ENCODE measurements around the gene MIER2.

The MIER2 gene

DNA sequence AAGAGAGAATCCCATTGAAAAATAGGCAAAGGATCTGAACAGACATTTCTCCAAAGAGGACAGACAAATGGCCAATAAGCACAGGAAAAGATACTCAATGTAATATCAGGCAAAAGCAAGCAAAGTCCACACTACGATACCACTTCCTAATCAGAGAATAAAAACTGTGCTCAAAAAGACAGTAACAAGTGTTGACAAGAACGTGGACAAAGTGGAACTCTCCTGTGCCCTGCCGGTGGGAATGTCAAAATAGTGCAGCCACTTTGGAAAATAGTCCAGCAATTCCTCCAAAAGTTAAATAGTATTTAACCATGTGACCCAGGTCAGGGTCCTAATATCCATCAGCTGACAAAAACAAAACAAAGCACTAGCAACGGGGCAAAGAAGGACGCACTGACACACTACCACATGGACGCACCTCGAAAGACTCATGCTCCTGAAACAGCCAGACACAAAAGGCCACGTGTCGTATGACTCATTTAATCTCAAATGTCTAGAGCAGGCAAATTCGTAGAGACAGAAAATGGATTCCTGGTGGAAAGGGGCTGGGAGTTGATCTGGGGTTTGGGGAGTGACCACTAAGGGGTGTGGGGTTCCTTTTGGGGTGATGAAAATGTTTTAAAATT, 5.2 kb downstream of the MIER2 start:
- H3K27ac Mint-ChIP-seq: no peak overlapping the region
- no peak for DNase-seq (ENCODE audit: low spot score)

DNA sequence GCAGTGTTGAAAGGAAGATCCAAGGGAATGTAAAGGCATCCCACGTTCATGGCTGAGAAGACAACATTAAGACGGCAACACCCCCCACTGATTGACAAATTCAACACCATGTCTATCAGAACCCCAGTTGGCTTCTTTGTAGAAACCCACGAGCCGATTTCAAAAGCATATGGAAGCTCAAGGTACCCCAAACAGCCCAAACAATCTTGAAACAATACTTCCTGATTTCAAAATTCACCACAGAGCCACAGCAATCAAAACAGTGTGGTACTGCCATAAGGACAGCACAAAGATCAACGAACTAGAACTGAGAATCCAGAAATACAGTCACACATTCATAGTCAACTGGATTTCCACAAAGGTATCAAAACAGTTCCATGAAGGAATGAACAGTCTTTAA, 6.2 kb downstream of the MIER2 start:
- H3K4me3 Mint-ChIP-seq: no peak overlapping the region

More for the DNA sequence above, 5.2 kb downstream of the MIER2 start:
- peaks cover 47% of the 10 kb centered on the region for H3K36me3 Mint-ChIP-seq (ENCODE audit: low read depth)
- no peaks in the 10 kb centered on the region for H3K27me3 Mint-ChIP-seq (ENCODE audit: low read depth)
- H3K9me3 Mint-ChIP-seq: no peaks in the 10 kb centered on the region
- no peak overlapping the region for H3K4me3 Mint-ChIP-seq
- peaks cover 35% of the 10 kb centered on the region for H3K4me1 Mint-ChIP-seq (ENCODE audit: low read depth)

DNA sequence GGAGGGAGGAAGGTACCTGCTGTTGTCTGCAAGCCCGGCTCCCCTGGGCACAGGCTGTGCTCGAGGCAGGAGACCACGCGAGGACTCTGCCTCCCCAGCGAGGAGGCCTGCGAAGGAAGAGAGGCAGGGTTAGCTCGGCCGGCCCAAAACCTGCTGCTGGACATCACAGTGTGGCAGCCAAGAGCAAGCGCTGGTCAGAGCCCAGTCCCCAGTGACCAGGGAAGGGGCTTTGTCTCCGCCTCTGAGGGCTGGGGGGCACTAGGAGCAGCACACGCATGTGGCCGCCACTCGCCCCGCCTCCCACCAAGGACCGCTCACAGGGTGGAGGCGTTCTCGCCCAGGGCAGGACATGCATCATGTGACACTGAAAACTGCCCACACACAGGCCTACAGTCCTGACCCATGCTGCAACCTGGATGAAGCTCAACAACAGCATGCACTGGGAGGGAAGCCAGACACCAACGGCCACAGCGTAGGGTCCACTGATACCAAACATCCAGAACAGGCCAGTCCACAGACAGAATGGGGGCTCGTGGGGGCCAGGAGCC, 8.5 kb downstream of the MIER2 start:
- Mint-ChIP-seq H3K4me1 (ENCODE audit: low read depth) (peaks cover 17% of the 10 kb centered on the region), H3K36me3 (ENCODE audit: low read depth) (peaks cover 39% of the 10 kb centered on the region), H3K4me3 (no peak overlapping the region), H3K27me3 (ENCODE audit: low read depth) (no peaks in the 10 kb centered on the region), H3K27ac (no peak overlapping the region), H3K9me3 (no peaks in the 10 kb centered on the region)
- no peak for DNase-seq (ENCODE audit: low spot score)

More for the DNA sequence above, 6.2 kb downstream of the MIER2 start:
- no peak for DNase-seq (ENCODE audit: low spot score)
- peaks cover 30% of the 10 kb centered on the region for H3K4me1 Mint-ChIP-seq (ENCODE audit: low read depth)
- peaks cover 44% of the 10 kb centered on the region for H3K36me3 Mint-ChIP-seq (ENCODE audit: low read depth)
- no peaks in the 10 kb centered on the region for H3K9me3 Mint-ChIP-seq
- H3K27me3 Mint-ChIP-seq (ENCODE audit: low read depth): no peaks in the 10 kb centered on the region
- H3K27ac Mint-ChIP-seq: no peak overlapping the region

DNA sequence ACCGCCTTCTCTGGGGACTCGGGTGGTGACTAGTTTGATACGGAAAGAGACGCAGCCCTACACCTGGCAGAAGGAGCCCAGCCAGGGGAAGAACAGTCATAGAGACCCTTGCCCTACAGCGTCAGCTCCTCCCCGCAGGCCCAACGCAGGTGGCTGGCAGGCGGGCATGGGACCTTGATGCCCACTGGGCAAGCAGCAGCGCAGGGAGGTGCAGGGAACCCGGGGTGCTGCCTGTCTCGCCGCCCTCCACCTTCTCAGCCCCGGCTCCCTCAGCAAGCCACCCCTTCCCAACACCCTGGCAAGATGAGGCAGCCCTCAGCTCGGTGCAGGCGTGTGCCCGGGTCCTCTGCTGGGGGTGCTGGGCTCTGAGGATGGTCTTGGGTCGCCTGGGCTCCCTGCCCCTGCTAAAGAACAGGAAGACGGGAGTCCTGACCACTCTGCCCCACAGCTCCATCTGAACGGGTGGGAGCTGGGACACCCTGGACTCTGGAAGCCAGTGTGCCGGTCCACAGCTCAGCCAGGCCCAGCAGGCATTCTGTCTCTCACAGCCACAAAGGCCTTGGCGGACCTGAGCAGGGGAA, 9.0 kb downstream of the MIER2 start:
- Mint-ChIP-seq H3K27ac (no peak overlapping the region), H3K36me3 (ENCODE audit: low read depth) (peaks cover 42% of the 10 kb centered on the region), H3K4me3 (no peak overlapping the region)

DNA sequence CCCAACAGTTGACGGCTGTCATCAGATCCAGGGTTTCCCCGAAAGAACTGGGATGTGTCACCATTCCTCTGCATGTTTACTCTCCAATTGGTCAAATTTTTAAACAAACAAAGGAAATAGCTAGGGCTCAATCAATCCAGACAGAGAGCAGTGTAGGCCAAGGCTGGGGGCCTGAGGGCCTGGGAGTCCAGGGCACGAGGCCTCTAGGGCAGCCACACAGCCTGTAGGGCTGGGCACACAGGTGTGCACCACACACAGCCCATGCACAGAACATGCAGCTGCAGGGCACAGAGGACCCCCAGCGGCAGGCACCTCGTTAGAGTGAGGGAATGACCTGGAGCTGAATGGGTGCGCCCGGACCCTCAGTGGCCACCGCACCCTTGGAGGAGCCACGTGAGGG, 9.5 kb downstream of the MIER2 start:
- Mint-ChIP-seq H3K27ac (no peak overlapping the region), H3K36me3 (ENCODE audit: low read depth) (peaks cover 41% of the 10 kb centered on the region), H3K27me3 (ENCODE audit: low read depth) (no peaks in the 10 kb centered on the region), H3K4me3 (no peak overlapping the region), H3K4me1 (ENCODE audit: low read depth) (peaks cover 12% of the 10 kb centered on the region), H3K9me3 (no peaks in the 10 kb centered on the region)
- no peak for DNase-seq (ENCODE audit: low spot score)

More for the DNA sequence above, 9.0 kb downstream of the MIER2 start:
- H3K9me3 Mint-ChIP-seq: no peaks in the 10 kb centered on the region
- H3K4me1 Mint-ChIP-seq (ENCODE audit: low read depth): peaks cover 15% of the 10 kb centered on the region
- DNase-seq (ENCODE audit: low spot score): no peak
- no peaks in the 10 kb centered on the region for H3K27me3 Mint-ChIP-seq (ENCODE audit: low read depth)

DNA sequence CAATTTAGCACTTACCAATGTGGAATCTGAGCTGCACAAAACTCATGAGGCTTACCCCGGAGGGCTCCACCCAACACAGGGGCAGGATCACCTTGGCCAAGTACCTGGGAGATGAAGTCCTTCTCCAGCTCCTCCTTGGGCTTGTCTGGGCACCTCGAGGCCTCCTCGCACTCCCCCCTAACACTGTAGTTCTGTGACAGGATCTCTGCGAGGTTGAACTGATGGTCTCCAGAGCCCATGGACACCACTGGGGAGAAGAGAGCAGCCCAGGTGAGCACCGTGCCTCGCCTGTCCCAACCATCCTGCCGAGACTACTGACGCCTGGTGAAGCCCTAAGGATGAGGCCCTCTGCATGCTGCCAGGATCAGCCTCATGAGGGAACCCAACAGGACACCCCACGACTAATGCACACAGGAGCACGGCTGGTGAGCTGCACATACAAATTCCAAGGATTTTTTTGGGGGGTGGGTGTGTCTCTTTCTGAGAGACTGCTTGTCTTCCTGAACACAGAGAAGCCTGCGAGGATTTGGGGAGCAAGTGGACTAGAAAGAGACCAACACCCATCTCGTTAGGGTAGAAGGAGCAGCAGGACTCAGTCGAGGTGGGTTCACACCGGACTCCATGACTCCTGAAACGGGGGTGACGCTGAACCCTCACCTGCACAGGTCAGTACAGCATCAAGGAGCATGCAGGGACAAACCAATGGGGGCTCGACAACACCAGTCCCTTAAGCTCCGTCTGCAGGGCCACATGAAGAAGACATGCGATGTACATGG, 10.1 kb downstream of the MIER2 start:
- Mint-ChIP-seq H3K4me3 (no peak overlapping the region), H3K27ac (no peak overlapping the region), H3K36me3 (ENCODE audit: low read depth) (peaks cover 44% of the 10 kb centered on the region), H3K9me3 (no peaks in the 10 kb centered on the region), H3K4me1 (ENCODE audit: low read depth) (peaks cover 9% of the 10 kb centered on the region), H3K27me3 (ENCODE audit: low read depth) (no peaks in the 10 kb centered on the region)
- no peak for DNase-seq (ENCODE audit: low spot score)

DNA sequence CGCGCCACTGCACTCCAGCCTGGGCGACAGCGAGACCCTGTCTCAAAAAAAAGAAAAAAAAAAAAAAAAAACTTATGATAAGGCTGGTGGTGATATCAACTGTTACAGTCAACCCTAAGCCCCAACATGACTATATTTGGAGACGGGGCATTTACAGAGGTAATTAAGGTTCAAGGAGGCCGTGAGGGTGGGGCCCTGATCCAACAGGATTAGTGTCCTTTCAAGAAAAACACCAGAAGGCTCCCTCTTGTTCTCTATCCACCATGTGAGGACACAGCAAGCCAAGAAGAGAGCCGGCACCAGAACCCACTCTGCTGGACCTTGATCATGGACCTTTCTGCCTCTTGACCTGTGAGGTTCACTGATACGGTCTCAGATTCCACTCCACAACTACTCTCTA, 14.1 kb downstream of the MIER2 start:
- Mint-ChIP-seq H3K27ac (no peak overlapping the region), H3K36me3 (ENCODE audit: low read depth) (peaks cover 58% of the 10 kb centered on the region), H3K9me3 (peaks cover 18% of the 10 kb centered on the region), H3K4me3 (no peak overlapping the region), H3K4me1 (ENCODE audit: low read depth) (no peaks in the 10 kb centered on the region), H3K27me3 (ENCODE audit: low read depth) (no peaks in the 10 kb centered on the region)
- no peak for DNase-seq (ENCODE audit: low spot score)

DNA sequence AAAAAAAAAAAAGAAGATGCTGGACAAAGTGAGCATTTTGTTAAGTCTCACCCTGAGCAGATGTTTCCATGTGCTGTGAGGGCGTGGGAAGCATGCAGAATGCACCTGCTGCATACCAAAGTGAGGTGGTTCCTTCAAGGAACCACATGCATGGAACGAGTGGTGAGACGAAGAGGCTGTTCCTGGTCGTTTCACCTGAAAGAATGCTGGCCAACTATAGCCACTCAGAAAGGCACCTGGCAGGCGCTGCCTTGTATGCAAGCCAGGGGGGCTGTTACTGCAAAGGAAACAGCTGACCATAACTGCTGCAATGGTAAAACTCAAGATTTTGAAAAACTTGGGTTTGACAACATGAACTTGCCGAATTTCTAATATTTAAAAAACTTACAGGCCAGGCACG, 14.7 kb downstream of the MIER2 start:
- Mint-ChIP-seq H3K4me1 (ENCODE audit: low read depth) (no peaks in the 10 kb centered on the region), H3K27me3 (ENCODE audit: low read depth) (no peaks in the 10 kb centered on the region), H3K9me3 (peaks cover 18% of the 10 kb centered on the region), H3K27ac (no peak overlapping the region), H3K4me3 (no peak overlapping the region), H3K36me3 (ENCODE audit: low read depth) (peaks cover 55% of the 10 kb centered on the region)
- no peak for DNase-seq (ENCODE audit: low spot score)

DNA sequence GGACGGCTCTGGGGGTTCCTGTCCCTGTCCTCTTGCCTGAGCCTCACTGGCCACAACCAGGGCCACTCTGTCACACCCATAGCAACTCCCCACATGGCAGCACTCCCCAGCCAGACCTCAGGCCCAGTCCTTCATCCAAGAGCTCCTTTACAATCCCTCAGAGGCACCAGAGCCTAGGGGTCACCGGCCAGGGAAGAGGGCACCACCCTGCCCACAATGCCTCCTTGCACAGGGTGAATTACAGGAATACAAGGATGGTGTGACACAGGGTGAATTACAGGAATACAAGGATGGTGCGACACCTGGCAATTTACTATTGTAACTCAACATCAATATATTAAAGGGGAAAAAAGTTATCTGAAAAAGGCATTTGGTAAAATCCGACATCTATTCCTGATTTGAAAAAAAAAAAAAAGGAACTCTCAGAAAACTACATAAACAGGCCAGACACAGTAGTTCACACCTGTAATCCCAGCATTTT, 16.5 kb downstream of the MIER2 start:
- DNase-seq (ENCODE audit: low spot score): no peak
- Mint-ChIP-seq H3K27me3 (ENCODE audit: low read depth) (no peaks in the 10 kb centered on the region), H3K36me3 (ENCODE audit: low read depth) (peaks cover 55% of the 10 kb centered on the region), H3K27ac (no peak overlapping the region), H3K4me1 (ENCODE audit: low read depth) (no peaks in the 10 kb centered on the region), H3K9me3 (peaks cover 18% of the 10 kb centered on the region), H3K4me3 (no peak overlapping the region)

DNA sequence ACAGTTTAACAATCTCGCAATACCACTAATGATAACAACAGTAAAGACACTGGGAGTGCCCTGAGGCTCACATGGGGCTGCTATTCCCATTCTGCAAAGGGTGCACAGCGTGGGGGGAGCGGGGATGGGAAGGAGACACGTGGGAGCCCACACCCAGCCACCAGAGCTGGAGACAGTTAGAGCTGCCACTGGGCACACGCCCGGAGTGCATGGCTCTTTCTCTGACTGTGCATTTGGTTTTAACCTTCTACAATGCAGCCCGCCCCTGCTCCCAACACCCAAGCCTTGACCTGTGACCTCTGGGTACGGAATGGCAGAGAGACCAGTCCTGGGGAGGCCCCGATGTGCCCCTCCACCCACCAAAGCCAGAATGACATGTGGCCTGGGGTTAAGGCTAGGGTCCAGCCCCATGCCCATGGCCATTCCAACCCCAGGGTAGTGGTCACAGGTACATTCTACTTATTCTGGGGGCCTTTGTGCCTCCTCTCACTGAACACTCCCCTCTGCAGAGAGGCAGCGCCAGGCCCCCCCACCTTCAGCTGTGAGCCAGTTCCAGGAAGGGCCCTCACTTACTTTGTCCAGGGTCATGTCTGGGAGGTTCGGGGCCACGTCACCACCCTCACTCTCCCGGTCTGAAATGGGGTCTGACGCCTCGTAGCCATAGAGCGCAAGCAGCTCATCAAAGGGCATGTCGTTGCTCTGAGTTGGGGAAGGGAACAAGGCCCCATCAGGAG, 17.1 kb downstream of the MIER2 start:
- H3K36me3 Mint-ChIP-seq (ENCODE audit: low read depth): peaks cover 55% of the 10 kb centered on the region
- H3K9me3 Mint-ChIP-seq: peaks cover 18% of the 10 kb centered on the region
- no peaks in the 10 kb centered on the region for H3K27me3 Mint-ChIP-seq (ENCODE audit: low read depth)
- no peak overlapping the region for H3K27ac Mint-ChIP-seq
- H3K4me1 Mint-ChIP-seq (ENCODE audit: low read depth): no peaks in the 10 kb centered on the region
- no peak for DNase-seq (ENCODE audit: low spot score)
- no peak overlapping the region for H3K4me3 Mint-ChIP-seq

DNA sequence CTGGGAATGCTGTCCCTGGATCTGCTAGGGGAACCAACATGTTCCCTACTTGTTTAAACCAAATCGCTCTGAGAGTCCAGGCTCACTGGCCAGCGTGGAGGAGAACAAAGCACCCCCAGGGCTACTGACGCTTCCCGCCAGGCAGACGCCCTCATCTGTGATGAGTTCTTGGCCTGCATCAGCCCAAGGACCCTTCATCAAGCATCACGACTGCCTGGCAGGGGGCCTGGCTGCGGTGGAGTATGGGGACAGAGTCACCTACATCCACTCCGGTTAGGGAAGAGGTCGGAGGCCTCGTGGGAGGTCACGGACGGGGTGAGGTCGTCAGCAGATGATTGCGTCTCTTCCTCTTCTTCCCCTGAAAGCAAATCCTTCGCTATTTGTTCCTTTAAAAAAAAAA, 17.7 kb downstream of the MIER2 start:
- H3K9me3 Mint-ChIP-seq: peaks cover 18% of the 10 kb centered on the region
- no peak overlapping the region for H3K27ac Mint-ChIP-seq
- no peak overlapping the region for H3K4me3 Mint-ChIP-seq
- H3K36me3 Mint-ChIP-seq (ENCODE audit: low read depth): peaks cover 55% of the 10 kb centered on the region
- DNase-seq (ENCODE audit: low spot score): no peak
- H3K27me3 Mint-ChIP-seq (ENCODE audit: low read depth): no peaks in the 10 kb centered on the region
- H3K4me1 Mint-ChIP-seq (ENCODE audit: low read depth): no peaks in the 10 kb centered on the region

DNA sequence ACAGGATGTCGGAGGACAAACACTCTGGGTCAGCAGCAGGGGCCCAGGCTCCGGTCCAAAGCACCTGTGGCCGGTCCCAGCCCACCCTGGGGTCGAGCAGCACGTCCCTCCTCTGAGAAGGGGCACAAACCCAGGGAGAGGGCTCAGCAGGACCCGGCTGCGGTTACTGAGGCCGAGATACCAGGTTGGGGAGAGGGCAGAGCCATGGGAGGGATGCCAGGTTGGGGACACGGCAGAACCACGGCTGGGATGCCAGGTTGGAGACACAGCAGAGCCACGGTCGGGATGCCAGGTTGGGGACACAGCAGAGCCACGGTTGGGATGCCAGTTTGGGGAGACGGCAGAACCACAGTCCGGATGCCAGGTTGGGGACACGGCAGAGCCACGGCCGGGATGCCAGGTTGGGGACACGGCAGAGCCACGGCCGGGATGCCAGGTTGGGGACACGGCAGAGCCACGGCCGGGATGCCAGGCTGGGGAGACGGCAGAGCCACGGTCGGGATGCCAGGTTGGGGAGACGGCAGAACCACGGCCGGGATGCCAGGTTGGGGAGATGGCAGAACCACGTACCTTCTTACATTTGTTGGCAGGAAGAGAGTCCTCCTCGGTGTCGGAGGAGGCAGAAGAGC, 18.5 kb downstream of the MIER2 start:
- peaks cover 52% of the 10 kb centered on the region for H3K36me3 Mint-ChIP-seq (ENCODE audit: low read depth)
- peaks cover 18% of the 10 kb centered on the region for H3K9me3 Mint-ChIP-seq

DNA sequence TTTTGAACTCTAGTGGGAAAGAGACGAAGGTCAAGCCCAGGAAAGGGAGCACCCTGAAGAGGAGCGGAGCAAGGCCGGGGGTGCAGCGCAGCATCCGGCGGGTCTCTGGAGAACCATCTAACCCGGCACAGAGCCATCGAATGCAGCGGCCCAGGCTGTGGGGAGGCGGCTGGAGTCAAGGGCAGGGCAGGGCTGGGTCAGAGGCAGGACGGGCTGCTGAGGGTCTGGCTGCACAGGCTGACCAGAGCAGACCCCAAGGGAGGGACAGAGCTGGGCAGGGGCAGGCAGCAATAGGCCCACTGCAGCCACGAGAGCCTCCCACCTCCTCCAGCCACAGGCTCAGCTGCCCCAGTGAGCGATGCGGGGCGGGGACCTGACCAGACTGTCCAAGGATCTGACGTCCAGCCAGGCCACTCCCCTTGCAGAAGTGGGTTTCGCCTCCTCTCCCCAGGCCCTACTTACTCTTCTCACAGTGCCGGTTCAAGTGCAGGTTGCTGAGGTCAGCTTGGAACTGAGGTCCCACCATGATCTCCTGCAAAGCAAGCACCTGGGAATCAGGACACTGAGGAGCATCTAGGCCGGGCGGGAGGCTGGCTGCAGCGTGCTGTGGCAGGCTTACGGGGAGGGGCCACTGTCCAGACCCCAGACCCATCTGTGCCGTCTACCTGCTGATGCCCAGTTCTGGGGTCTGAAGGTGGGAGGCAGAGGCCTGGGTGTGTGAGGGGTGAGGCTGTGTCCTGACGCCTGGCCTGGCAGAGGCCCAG, 19.2 kb downstream of the MIER2 start:
- Mint-ChIP-seq H3K36me3 (ENCODE audit: low read depth) (peaks cover 51% of the 10 kb centered on the region), H3K27ac (no peak overlapping the region), H3K9me3 (peaks cover 18% of the 10 kb centered on the region), H3K4me1 (ENCODE audit: low read depth) (no peaks in the 10 kb centered on the region), H3K4me3 (no peak overlapping the region), H3K27me3 (ENCODE audit: low read depth) (no peaks in the 10 kb centered on the region)
- DNase-seq (ENCODE audit: low spot score): no peak

More for the DNA sequence above, 18.5 kb downstream of the MIER2 start:
- Mint-ChIP-seq H3K4me1 (ENCODE audit: low read depth) (no peaks in the 10 kb centered on the region), H3K27ac (no peak overlapping the region), H3K27me3 (ENCODE audit: low read depth) (no peaks in the 10 kb centered on the region), H3K4me3 (no peak overlapping the region)
- DNase-seq (ENCODE audit: low spot score): no peak

All from T-helper 2 cell treated with Interferon-gamma antibody and Interleukin-4, amounts not matched to agents 5 μg/mL and 100 μg/mL, for 36 hours (primary cell).